ENCODE results near the gene GPR62.

GPR62 gene

DNA sequence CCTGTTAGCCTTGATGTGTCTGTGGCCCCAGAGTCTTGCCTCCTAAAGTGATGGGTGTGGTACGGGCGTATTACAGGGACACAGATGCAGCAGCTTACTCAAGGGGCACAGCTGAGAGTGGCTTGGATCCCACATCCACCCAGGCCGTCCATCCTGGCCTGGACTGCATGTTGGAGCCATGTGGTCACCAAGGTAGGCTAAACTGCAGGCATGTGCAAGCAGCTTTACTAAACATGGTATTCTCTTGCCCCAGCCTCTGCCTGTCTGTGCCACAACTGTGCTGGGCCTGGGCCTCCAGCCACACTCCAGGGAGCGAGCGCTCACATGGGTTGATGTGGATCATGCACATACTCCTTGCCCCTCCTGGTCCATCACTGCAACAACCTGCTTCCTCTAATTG, 6.1 kb upstream of the GPR62 start:
- TF ChIP-seq, protein P1, sequence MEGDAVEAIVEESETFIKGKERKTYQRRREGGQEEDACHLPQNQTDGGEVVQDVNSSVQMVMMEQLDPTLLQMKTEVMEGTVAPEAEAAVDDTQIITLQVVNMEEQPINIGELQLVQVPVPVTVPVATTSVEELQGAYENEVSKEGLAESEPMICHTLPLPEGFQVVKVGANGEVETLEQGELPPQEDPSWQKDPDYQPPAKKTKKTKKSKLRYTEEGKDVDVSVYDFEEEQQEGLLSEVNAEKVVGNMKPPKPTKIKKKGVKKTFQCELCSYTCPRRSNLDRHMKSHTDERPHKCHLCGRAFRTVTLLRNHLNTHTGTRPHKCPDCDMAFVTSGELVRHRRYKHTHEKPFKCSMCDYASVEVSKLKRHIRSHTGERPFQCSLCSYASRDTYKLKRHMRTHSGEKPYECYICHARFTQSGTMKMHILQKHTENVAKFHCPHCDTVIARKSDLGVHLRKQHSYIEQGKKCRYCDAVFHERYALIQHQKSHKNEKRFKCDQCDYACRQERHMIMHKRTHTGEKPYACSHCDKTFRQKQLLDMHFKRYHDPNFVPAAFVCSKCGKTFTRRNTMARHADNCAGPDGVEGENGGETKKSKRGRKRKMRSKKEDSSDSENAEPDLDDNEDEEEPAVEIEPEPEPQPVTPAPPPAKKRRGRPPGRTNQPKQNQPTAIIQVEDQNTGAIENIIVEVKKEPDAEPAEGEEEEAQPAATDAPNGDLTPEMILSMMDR (IDR thresholded peaks at IDR 0.05; ENCODE audit: low read depth, low read length), result no peak
- H3K4me3 ChIP-seq (replicated peaks in 1 of 2; ENCODE audit: low read depth in 2 of 2, low read length in 2 of 2), result no peak overlapping the region
- no peak for DNase-seq (ENCODE audit: low read depth in 2 of 2)

DNA sequence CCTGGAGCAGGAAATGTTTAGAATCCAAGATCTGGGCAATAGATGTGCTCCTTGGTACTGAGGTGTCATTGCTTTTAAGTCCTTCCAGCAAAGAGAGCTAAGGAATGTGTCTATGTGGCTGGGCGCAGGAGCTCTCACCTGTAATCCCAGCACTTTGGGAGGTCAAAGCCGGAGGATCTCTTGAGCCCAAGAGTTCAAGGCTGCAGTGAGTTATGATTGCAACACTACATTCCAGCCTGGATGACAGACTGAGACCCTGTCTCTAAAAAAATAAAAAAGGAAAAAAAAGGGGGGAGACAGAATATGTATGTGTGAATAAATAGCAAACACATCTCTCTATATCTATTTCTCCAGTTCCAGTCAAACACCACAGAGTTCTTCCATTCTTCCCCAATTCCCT, 4.3 kb upstream of the GPR62 start:
- no peak for DNase-seq (ENCODE audit: low read depth in 2 of 2)
- TF ChIP-seq, protein P1 (IDR thresholded peaks at IDR 0.05; ENCODE audit: low read depth, low read length), result no peak
- no peak overlapping the region for H3K4me3 ChIP-seq (replicated peaks in 1 of 2; ENCODE audit: low read depth in 2 of 2, low read length in 2 of 2)

DNA sequence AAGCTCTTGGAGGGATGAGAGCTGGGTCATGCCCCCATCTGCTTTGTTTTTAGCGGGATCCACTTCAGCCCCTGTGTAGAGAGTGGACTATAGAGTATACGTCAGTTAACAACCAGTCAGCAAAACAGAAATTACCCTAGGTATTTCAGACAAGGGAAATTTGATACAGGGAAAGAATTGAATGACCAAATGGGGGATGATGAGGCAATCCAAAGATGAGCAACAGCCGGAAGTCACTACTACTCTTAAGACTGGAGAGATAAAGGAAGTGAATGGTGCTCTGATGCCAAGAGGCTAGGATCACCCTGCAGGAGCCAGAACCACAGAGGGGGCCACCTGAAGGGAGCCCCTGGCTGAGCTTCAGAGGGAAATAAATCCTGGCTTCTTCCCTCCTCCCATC, 1.7 kb upstream of the GPR62 start:
- TF ChIP-seq, protein P1 (IDR thresholded peaks at IDR 0.05; ENCODE audit: low read depth, low read length), result no peak
- DNase-seq (ENCODE audit: low read depth in 2 of 2), result peak; percentile 68 to 81
- no peak overlapping the region for H3K4me3 ChIP-seq (replicated peaks in 1 of 2; ENCODE audit: low read depth in 2 of 2, low read length in 2 of 2)

DNA sequence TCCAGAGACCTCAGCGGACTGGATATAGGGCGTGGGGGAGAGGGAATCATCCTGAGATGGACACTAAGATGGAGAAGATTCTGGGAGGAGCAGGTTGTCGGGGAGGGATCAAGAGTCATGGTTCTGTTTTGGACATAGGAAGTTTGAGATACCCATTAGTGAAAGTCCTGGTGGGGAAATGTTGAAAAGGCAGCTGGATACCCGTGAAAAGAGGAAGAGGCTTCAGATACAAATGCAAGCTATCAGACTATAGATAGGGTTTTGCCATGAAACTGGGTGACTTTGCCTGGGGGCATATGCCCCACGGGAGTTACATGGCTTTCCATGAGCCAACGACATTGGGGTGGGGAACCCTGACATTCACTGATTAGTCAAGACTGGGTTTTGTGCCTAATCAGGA, 1.1 kb upstream of the GPR62 start:
- DNase-seq (ENCODE audit: low read depth in 2 of 2), result no peak
- no peak overlapping the region for H3K4me3 ChIP-seq (replicated peaks in 1 of 2; ENCODE audit: low read depth in 2 of 2, low read length in 2 of 2)
- TF ChIP-seq, protein P1 (IDR thresholded peaks at IDR 0.05; ENCODE audit: low read depth, low read length), result no peak

DNA sequence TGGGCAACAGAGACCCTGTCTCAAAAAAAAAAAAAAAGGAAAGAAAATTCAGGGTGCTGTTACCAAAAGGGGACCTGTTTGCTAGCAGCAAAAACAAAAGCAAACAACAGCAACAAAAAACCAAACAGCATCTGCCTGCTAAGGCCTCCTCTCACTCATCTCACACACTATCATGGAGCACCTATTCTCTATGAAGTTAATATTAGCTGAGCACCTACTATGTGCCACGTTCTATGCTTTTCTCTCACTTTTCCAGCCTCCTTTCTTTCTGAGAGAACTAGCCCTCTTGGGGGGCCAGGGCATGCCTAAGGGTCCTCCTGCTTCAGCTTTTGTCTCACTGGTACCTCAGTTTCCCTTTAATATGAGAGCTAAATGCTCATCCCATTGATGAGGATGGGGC, 468 bp upstream of the GPR62 start:
- TF ChIP-seq, protein P1 (IDR thresholded peaks at IDR 0.05; ENCODE audit: low read depth, low read length), result no peak
- no peak for DNase-seq (ENCODE audit: low read depth in 2 of 2)
- no peak overlapping the region for H3K4me3 ChIP-seq (replicated peaks in 1 of 2; ENCODE audit: low read depth in 2 of 2, low read length in 2 of 2)

DNA sequence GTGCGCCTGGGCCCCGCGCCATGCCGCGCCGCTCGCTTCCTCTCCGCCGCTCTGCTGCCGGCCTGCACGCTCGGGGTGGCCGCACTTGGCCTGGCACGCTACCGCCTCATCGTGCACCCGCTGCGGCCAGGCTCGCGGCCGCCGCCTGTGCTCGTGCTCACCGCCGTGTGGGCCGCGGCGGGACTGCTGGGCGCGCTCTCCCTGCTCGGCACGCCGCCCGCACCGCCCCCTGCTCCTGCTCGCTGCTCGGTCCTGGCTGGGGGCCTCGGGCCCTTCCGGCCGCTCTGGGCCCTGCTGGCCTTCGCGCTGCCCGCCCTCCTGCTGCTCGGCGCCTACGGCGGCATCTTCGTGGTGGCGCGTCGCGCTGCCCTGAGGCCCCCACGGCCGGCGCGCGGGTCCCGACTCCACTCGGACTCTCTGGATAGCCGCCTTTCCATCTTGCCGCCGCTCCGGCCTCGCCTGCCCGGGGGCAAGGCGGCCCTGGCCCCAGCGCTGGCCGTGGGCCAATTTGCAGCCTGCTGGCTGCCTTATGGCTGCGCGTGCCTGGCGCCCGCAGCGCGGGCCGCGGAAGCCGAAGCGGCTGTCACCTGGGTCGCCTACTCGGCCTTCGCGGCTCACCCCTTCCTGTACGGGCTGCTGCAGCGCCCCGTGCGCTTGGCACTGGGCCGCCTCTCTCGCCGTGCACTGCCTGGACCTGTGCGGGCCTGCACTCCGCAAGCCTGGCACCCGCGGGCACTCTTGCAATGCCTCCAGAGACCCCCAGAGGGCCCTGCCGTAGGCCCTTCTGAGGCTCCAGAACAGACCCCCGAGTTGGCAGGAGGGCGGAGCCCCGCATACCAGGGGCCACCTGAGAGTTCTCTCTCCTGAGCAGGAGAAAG, 951 bp downstream of the GPR62 start:
- TF ChIP-seq, protein P1 (IDR thresholded peaks at IDR 0.05; ENCODE audit: low read depth, low read length), result peak; percentile 32
- DNase-seq (ENCODE audit: low read depth in 2 of 2), result peak; percentile 28 to 69
- no peak overlapping the region for H3K4me3 ChIP-seq (replicated peaks in 1 of 2; ENCODE audit: low read depth in 2 of 2, low read length in 2 of 2)

Data from cardiac fibroblast (primary cell).